K562 (cell line): ENCODE data around the gene ADGRB2. TPM values are rescaled to one million over a fixed set of nuclear protein-coding genes. Genes with fewer than 3 reads are reported as not detected.

Experiments used
- ATAC-seq: fragments of 200-7000 bp; cut with Tn5 transposase; 3 replicates; pipeline ENCODE4 v1.9.1; 2020; ENCODE audit warnings: moderate library complexity
- BruUV-seq: library from RNA; stranded (reverse); fragments of 400-500 nt; replicated peaks from 2 replicates; lab custom pipeline; 2021; lab: Mats Ljungman, UMichigan
- CTCF ChIA-PET: fragments of 300-600 bp; formaldehyde crosslinking; extraction: SDS; loops from one replicate; lab custom pipeline; 2021; ENCODE audit warnings: low intra/inter-chr PET ratio; lab: Yijun Ruan, JAX
- POLR2A ChIA-PET: fragments of 300-600, 350-650 bp; sonication (Branson Sonifier 250); formaldehyde crosslinking; extraction: SDS; loops from one replicate; lab custom pipeline; 2021; ENCODE audit warnings: antibody characterized with exemption, inconsistent platforms; lab: Yijun Ruan, JAX
- DNase-seq, 4 experiments: peaks; one replicate each; pipeline versions ENCODE4 v3.0.0 to v3.0.0-alpha.2; 2011 to 2018; ENCODE audit warnings: low spot score in 3 of 4, mixed read lengths in 3 of 4; ENCODE audit errors: extremely low read depth in 1 of 4
- FAIRE-seq: peaks from 2 replicates; lab custom pipeline; 2011; peaks lifted over from hg19 to GRCh38; lab: Jason Lieb, UNC
- H2AFZ ChIP-seq: 2 replicates; pipeline ENCODE4 v1.6.0; 2011; ENCODE audit warnings: low read depth, low read length, control low read depth, inconsistent platforms
- H3K27ac ChIP-seq: fragments of 200-600 bp; 3 replicates; pipeline ENCODE4 v1.8.0; 2011; ENCODE audit warnings: low read depth, mild to moderate bottlenecking, control low read depth, inconsistent platforms, low read length, moderate library complexity, mixed read lengths; ENCODE audit errors: extremely low read depth
- H3K27me3 ChIP-seq, 2 experiments: fragments of 300-600 bp in 1 of 2; 2 replicates in 1 of 2; 3 replicates in 1 of 2; pipeline versions ENCODE4 v1.6.0 to v1.8.0; 2011; ENCODE audit warnings: inconsistent platforms in 2 of 2, low read length in 2 of 2, mild to moderate bottlenecking in 1 of 2, mixed read lengths in 1 of 2, moderate library complexity in 1 of 2; ENCODE audit not compliant: control insufficient read depth in 2 of 2, insufficient read depth in 2 of 2
- H3K36me3 ChIP-seq: fragments of 300-600 bp; 3 replicates; pipeline ENCODE4 v1.8.0; 2011; ENCODE audit warnings: mild to moderate bottlenecking, low read length, inconsistent platforms; ENCODE audit not compliant: control insufficient read depth, insufficient read depth
- H3K4me1 ChIP-seq, 2 experiments: fragments of 200-600 bp in 1 of 2; replicated peaks in 1 of 2; 2 replicates in 1 of 2; 3 replicates in 1 of 2; pipeline versions ENCODE4 v1.5.1 to v1.8.0; 2011; ENCODE audit warnings: inconsistent platforms in 2 of 2, low read length in 2 of 2, mild to moderate bottlenecking in 1 of 2, mixed read lengths in 1 of 2, moderate library complexity in 1 of 2; ENCODE audit not compliant: control insufficient read depth in 2 of 2, insufficient read depth in 2 of 2
- H3K4me2 ChIP-seq: 2 replicates; pipeline ENCODE4 v1.6.1; 2011; ENCODE audit warnings: low read length, control low read depth, inconsistent platforms, mixed read lengths; ENCODE audit not compliant: insufficient read depth
- H3K4me3 ChIP-seq: fragments of 200-600 bp; sonication (generic), shearing (Covaris generic); 2 replicates; pipeline ENCODE4 v1.5.1; 2016; ENCODE audit warnings: control low read depth, inconsistent platforms
- H3K79me2 ChIP-seq: fragments of 200-600 bp; 3 replicates; pipeline ENCODE4 v1.8.0; 2011; ENCODE audit warnings: low read length, inconsistent platforms; ENCODE audit not compliant: control insufficient read depth, insufficient read depth
- H3K9ac ChIP-seq, 2 experiments: 2 replicates each; pipeline versions ENCODE4 v1.6.0 to v1.6.1; 2011; ENCODE audit warnings: low read depth in 2 of 2, low read length in 2 of 2, control low read depth in 1 of 2, inconsistent platforms in 1 of 2, mild to moderate bottlenecking in 1 of 2, mixed read lengths in 1 of 2; ENCODE audit not compliant: insufficient read depth in 1 of 2
- H3K9me1 ChIP-seq: one replicate; pipeline ENCODE4 v1.6.0; 2011; ENCODE audit warnings: inconsistent platforms, mild to moderate bottlenecking, low read length, moderate library complexity; ENCODE audit not compliant: control insufficient read depth, insufficient read depth
- H3K9me3 ChIP-seq: replicated peaks from 2 replicates; pipeline ENCODE4 v1.5.1; 2011; ENCODE audit warnings: low read depth, low read length, inconsistent platforms; ENCODE audit not compliant: control insufficient read depth, insufficient read depth
- H4K20me1 ChIP-seq: replicated peaks from 2 replicates; pipeline ENCODE4 v1.6.1; 2011; ENCODE audit warnings: low read length, inconsistent platforms, mixed read lengths; ENCODE audit not compliant: control insufficient read depth, insufficient read depth
- ATF3 ChIP-seq, 2 experiments: fragments of 450-650 bp in 1 of 2; sonication (generic) in 1 of 2; formaldehyde crosslinking in 1 of 2; IDR thresholded peaks in 1 of 2; conservative IDR thresholded peaks in 1 of 2; 2 replicates each; pipeline versions ENCODE4 v1.6.1 to v1.8.1; 2016 to 2023; ENCODE audit warnings: mild to moderate bottlenecking in 2 of 2, moderate library complexity in 2 of 2, inconsistent platforms in 1 of 2, missing genetic modification reagents in 1 of 2
- BRF1 ChIP-seq: IDR thresholded peaks from 3 replicates; pipeline ENCODE4 v1.6.1; 2011; ENCODE audit warnings: borderline replicate concordance, mild to moderate bottlenecking; ENCODE audit not compliant: insufficient read length; ENCODE audit errors: extremely low read depth
- CHAMP1 ChIP-seq: fragments of 450-650 bp; IDR thresholded peaks from 2 replicates; pipeline ENCODE4 v1.6.1; 2016; ENCODE audit warnings: mild to moderate bottlenecking
- CXXC5 ChIP-seq: fragments of 250-450 bp; sonication (Bioruptor Pico); IDR thresholded peaks from 2 replicates; pipeline ENCODE4 v1.8.0; 2022; ENCODE audit warnings: inconsistent platforms, mild to moderate bottlenecking, moderate library complexity
- EGR1 ChIP-seq: fragments of 450-650 bp; conservative IDR thresholded peaks from 2 replicates; pipeline ENCODE4 v1.6.1; 2017; ENCODE audit warnings: mild to moderate bottlenecking
- FOXP1 ChIP-seq: sonication (generic); formaldehyde crosslinking; IDR thresholded peaks from 2 replicates; pipeline ENCODE4 v1.8.0; 2022; ENCODE audit warnings: mild to moderate bottlenecking, missing genetic modification reagents
- HNRNPK ChIP-seq: fragments of 200-400 bp; formaldehyde crosslinking; IDR thresholded peaks from one replicate; pipeline ENCODE4 v1.6.1; 2018; ENCODE audit warnings: mild to moderate bottlenecking, low read depth, low read length; ENCODE audit not compliant: poor library complexity, severe bottlenecking
- NFIC ChIP-seq: fragments of 450-650 bp; IDR thresholded peaks from 2 replicates; pipeline ENCODE4 v1.6.1; 2017; ENCODE audit warnings: mild to moderate bottlenecking, inconsistent platforms
- PHF20 ChIP-seq: fragments of 450-650 bp; IDR thresholded peaks from 2 replicates; pipeline ENCODE4 v1.6.1; 2018; ENCODE audit not compliant: partially characterized antibody
- SIRT6 ChIP-seq: IDR thresholded peaks from one replicate; pipeline ENCODE4 v1.6.1; 2012; ENCODE audit warnings: low read depth, mild to moderate bottlenecking, control low read depth, inconsistent platforms, low read length, moderate library complexity
- TFAM ChIP-seq: fragments of 250-450 bp; sonication (Bioruptor Pico); conservative IDR thresholded peaks from 2 replicates; pipeline ENCODE4 v1.5.0; 2021; ENCODE audit warnings: mild to moderate bottlenecking, moderate library complexity
- TOE1 ChIP-seq, 2 experiments: fragments of 450-650 bp in 1 of 2; sonication (generic) in 1 of 2; formaldehyde crosslinking in 1 of 2; IDR thresholded peaks; 2 replicates each; pipeline versions ENCODE4 v1.7.1 to v1.8.0; 2016 to 2022; ENCODE audit warnings: borderline replicate concordance in 2 of 2, mild to moderate bottlenecking in 2 of 2, antibody characterized with exemption in 1 of 2, inconsistent platforms in 1 of 2, low read depth in 1 of 2, missing genetic modification reagents in 1 of 2, moderate library complexity in 1 of 2
- ZBED1 ChIP-seq: IDR thresholded peaks from 2 replicates; pipeline ENCODE4 v1.6.1; 2014
- ZNF316 ChIP-seq: fragments of 450-650 bp; IDR thresholded peaks from 2 replicates; pipeline ENCODE4 v1.6.1; 2016
- ZNF695 ChIP-seq: fragments of 450-650 bp; formaldehyde crosslinking; IDR thresholded peaks from 2 replicates; pipeline ENCODE4 v1.4.0; 2020; ENCODE audit warnings: mild to moderate bottlenecking, moderate library complexity
- ZNF740 ChIP-seq, 3 experiments: fragments of 200-800 bp in 1 of 3; sonication (Bioruptor generic) in 1 of 3; sonication (generic) in 1 of 3; formaldehyde crosslinking in 1 of 3; IDR thresholded peaks; 2 replicates each; pipeline versions ENCODE4 v1.6.1 to v1.8.0; 2016 to 2022; ENCODE audit warnings: mild to moderate bottlenecking in 2 of 3, missing compliant biosample characterization in 2 of 3, missing genetic modification characterization in 2 of 3, missing genetic modification reagents in 1 of 3
- ZZZ3 ChIP-seq: fragments of 450-650 bp; IDR thresholded peaks from 2 replicates; pipeline ENCODE4 v1.6.1; 2016; ENCODE audit warnings: antibody characterized with exemption, mild to moderate bottlenecking, moderate library complexity
- WGBS: fragments of 100-300 bp; shearing (Covaris generic); methylation state at CpG from one replicate; pipeline ENCODE4 v1.1.6; 2016; ENCODE audit warnings: low coverage, mixed read lengths; ENCODE audit not compliant: insufficient coverage; ENCODE audit errors: missing lambda C conversion rate; 5-methylcytosine and 5-hydroxymethylcytosine counted together
- in situ Hi-C: fragments of 300-500 bp; cut with MboI; formaldehyde crosslinking; loops from 4 replicates; pipeline ENCODE4 v1.15.0; 2018; ENCODE audit warnings: inconsistent platforms, mixed read lengths
- intact Hi-C: fragments of 100-400 bp; cut with micrococcal nuclease; formaldehyde crosslinking; loops from 2 replicates; pipeline ENCODE4 v1.14.2; 2022
- polyA plus RNA-seq, 8 experiments: library from polyadenylated mRNA; depleted of rRNA in 4 of 8; stranded (reverse) in 5 of 8; unstranded in 3 of 8; fragments of >200 nt; fragmentation: Nextera tagmentation in 2 of 8; fragmentation: Illumina TruSeq in 1 of 8; extraction: Ambion mirVana in 2 of 8; extraction: Trizol in 1 of 8; gene quantifications; 2 replicates each; pipeline versions ENCODE4 v1.2.1 to v1.2.3, GENCODE V29; 2011 to 2014; ENCODE audit warnings: inconsistent platforms in 1 of 8, missing spikeins in 1 of 8
- total RNA-seq, 7 experiments: library from RNA; depleted of rRNA in 6 of 7; stranded (reverse); fragments of >200 nt in 6 of 7; fragmentation: Illumina TruSeq in 2 of 7; extraction: Trizol in 2 of 7; gene quantifications; 2 replicates each; pipeline versions ENCODE4 v1.2.1 to v1.2.3, GENCODE V29; 2011 to 2021; ENCODE audit warnings: low replicate concordance in 1 of 7

ADGRB2 gene
- total and polyA plus RNA-seq, 9 of the 15 experiments (the other 6 are each of a cell fraction or from before 2014, with no cell fraction given) = 0.04 to 0.23 (median 0.20) TPM; not detected in 2

- DNase-seq (no peak), ATAC-seq (no peak)
- BruUV-seq = no TSS peak
- POLR2A ChIA-PET = interaction anchor here (0.6 to 1.1 kb wide), 2 partner anchors 25 to 57 kb away, joined by 3 read pairs; no protein-coding TSS in a partner anchor
- Histone ChIP-seq H3K27me3 (peaks cover 58 to 82% of the 10 kb centered on the region in 2 experiments), H3K36me3 (no peaks in the 10 kb centered on the region), H3K9ac (no peak overlapping the region), H3K79me2 (no peaks in the 10 kb centered on the region), H4K20me1 (peaks cover 56% of the 10 kb centered on the region; the same call in 1 of the 2 replicates), H3K4me1 (peaks cover 4 to 42% of the 10 kb centered on the region in 2 experiments; a peak in 4 of 5 replicates), H3K4me2 (no peak overlapping the region), H3K9me1 (no peaks in the 10 kb centered on the region)
- in situ Hi-C loops = no loop called here
- TF ChIP-seq ZNF695 (CRISPR knock-in tag) (no peak), CXXC5 (CRISPR knock-in tag) (no peak), ZNF316 (no peak), EGR1 (no peak), FOXP1 (CRISPR knock-in tag) (no peak), CHAMP1 (no peak), TFAM (CRISPR knock-in tag) (no peak), TOE1 (IDR thresholded peaks at IDR 0.05; ENCODE audit: borderline replicate concordance) (no peak), TOE1 (CRISPR knock-in tag; IDR thresholded peaks at IDR 0.05; ENCODE audit: borderline replicate concordance, low read depth) (no peak), ATF3 (IDR thresholded peaks at IDR 0.05) (no peak), ATF3 (CRISPR knock-in tag; conservative IDR thresholded peaks at IDR 0.05) (no peak), SIRT6 (no peak), NFIC (no peak), ZZZ3 (no peak), ZNF740 (CRISPR knock-in tag; IDR thresholded peaks at IDR 0.05) (no peak), ZNF740 (tag; IDR thresholded peaks at IDR 0.05) (no peak), HNRNPK (no peak), BRF1 (no peak), PHF20 (no peak), ZBED1 (no peak)
- TF ChIP-seq, all 486 proteins: peak for 0
- no peak overlapping the region for H2AFZ ChIP-seq
- no peak overlapping the region for H3K4me3 ChIP-seq
- 23% methylated on average over 7 of the region's 7 CpGs for WGBS
- no peak for FAIRE-seq
- H3K9me3 ChIP-seq = no peaks in the 10 kb centered on the region
- intact Hi-C loops = no loop called here
- CTCF ChIA-PET = interaction anchor here (0.6 kb wide), 1 partner anchor 1315 kb away, joined by 4 read pairs; no protein-coding TSS in a partner anchor
- no peak overlapping the region for H3K27ac ChIP-seq
These were observed 5.3 kb downstream of the ADGRB2 start for GRCh38 chr1:31758823-31759222.
